HG02970 (cell line): ENCODE results near the gene OLIG3.

Experiments used
- ATAC-seq: cut with Tn5 transposase; IDR thresholded peaks from one replicate; pipeline ENCODE4 v1.9.1; 2021; ENCODE audit warnings: mild to moderate bottlenecking, moderate library complexity, moderate number of reproducible peaks; ENCODE audit not compliant: unreplicated experiment, low FRiP score

OLIG3 gene

GRCh38 chr6:137494281-137494987, at the start of gene OLIG3:
OLIG3 (minus strand) TSS chr6:137494394; CDS start chr6:137494170, 224 bp downstream.
- no peak for ATAC-seq

- no peak for ATAC-seq
Observed at GRCh38 chr6:137543114-137543513, 48.9 kb upstream of the OLIG3 start.

- ATAC-seq, result no peak
Observed at GRCh38 chr6:137542713-137543112, 48.5 kb upstream of the OLIG3 start.

DNA sequence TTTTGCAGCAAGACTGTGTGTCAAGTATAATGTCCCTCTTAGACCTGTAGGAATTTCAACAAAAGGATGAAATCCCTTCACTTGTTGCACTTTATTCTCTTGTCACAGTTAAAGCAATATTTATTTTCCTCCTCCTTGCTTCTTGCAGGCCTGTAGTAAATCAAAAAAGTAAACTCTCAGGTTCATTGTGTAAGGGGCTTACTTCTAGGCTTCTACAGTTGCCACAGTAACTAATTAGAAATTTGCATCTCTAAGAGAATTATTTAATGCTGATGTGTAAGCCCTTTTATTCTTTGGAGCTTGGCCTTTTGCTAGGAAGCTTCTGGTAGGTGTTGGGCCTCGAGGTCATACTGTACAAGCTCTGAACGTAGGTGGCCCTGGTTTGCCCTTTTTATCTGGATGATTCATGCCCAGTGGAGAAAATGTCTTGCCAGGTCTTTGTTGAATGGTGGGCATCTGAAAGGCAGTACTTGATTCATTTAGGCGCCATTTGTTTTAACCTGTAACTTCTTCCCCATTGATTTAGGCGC, 47.4 kb upstream of the OLIG3 start:
- ATAC-seq, result no peak

GRCh38 chr6:137536104-137536773, 42.0 kb upstream of the OLIG3 start:
- ATAC-seq, result no peak

DNA sequence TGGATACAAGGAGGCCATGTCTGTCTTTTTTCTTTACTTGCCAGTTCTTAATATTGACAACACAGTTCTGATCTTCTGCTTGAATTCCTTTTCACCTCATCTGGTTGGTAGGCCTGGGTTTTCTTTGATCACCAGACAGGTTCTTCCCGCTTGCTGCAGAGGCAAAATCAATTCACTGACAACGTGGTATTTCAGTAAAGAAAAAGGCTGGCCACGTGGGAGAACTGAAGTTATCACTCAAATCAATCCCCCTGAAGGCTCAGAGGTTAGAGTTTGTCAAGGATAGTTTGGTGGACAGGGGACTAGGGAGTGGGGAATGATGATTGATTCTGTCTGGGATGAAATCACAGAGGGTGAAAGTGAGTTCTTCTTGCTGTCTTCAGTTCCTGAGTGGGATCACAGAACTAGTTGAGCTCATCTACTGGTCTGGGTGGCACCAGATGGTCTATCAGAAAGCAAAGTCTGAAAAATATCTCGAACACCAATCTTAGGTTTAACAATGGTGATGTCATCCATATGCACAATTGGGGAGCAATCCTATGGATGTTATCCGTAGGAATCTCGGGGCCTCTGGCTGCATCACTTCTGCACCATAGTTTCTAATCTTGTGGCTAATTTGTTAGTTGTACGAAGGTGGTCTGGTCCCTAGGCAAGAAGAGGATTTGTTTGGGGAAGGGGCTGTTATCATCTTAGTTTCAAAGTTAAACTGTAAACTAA, 37.3 kb upstream of the OLIG3 start:
- ATAC-seq, result no peak

DNA sequence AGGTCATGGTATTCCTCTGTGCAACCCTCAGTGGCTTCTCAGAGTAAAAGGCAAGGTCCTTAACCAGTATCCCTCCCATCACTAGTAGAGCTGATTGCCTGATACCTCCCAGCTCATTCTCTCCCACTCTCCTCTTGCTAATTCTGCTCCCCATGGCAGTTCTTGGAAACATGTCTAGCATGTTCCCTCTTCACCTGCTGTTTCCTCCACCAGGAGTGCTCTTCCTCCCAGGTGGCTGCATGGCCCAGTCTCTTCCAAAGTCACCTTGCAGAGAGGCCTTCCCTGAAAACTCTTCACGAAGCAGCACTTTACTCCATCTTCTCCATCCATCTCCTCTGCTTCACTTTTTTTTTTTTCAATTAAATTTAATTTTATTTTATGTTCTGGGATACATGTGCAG, 36.2 kb upstream of the OLIG3 start:
- ATAC-seq, result no peak

DNA sequence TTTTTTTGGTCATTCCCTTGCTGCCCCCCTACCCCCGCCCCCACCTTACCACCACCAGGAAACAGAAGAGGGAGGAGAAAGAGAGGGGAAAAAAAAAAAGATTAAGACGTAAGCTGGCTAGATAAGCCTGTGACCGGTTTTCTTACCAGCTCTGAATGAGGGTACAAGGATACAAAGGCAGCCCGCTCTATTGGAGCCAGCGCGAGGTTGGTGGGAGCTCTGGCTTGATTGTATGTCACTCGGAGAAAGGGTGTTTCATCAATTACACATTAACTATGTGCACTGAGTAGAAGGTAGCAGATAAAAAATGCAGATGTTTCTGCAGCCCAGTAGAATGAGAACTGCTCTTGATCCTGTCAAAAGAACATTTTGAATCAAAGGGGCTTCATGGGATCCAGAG, 28.6 kb upstream of the OLIG3 start:
- ATAC-seq, result no peak

GRCh38 chr6:137522198-137522798, 28.1 kb upstream of the OLIG3 start:
- ATAC-seq, result no peak

DNA sequence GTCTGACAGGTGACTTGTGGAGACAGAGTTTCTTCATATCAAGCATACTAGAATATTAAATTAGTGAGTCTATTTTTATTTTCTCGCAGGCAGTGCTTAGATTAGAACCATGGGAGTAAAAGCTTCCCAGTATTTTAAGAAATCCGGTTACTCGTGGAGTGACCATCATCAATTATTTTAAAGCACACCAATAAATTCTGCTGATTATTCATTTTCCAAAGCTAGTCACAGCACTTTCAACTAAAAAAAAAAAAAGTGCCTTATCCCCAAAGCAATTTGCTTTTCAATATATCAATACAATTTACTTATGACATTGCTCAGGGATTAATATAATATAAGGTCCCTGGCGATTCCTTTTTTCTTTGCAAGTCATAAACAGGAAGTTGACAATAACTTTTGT, 26.3 kb upstream of the OLIG3 start:
- no peak for ATAC-seq

DNA sequence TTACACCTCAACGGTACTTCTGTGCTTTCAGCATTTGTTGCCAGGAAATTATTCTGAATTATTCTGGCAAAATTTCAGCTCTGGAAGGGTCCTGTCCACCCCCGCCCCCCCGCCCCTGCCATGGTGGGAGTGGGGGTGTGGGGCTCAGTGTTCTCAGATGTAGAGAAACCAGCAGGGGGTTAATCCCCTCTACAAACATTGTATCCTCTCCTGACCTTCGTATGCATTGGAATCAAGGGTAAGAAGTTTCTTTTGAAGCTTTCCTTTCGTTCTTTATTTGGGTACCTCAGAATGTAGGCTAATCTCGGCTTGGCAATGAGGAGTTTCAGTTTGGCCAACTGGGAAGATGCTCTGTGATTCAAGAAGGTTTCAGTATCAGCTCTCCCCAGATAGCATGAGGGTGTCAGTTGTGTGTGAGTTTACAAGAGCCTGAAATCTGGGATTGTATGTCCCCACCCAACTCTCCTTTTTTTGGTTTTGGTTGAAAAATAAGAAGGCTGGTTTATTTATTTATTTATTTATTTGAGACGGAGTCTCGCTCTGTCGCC, 25.5 kb upstream of the OLIG3 start:
- ATAC-seq, result no peak

- ATAC-seq, result no peak
Observed at GRCh38 chr6:137518386-137518983, 24.3 kb upstream of the OLIG3 start.

DNA sequence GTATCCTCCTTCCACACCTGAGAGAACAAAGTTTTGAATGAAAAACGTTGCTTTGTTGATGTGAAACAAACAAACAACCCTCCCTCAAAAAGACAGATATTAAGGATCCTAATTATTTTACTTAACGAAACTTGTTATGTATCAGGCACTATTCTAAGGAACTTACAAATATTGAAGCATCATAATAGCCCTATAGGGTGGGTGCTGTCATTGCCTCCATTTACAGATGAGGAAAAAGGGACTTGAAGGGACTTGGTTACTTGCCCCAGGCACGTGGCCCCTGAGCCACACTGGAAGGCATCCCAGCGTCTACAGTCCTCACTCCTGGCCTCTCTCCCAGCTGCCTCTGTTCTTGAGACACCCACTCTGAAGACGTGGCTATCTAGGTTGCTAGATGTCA, 20.2 kb upstream of the OLIG3 start:
- ATAC-seq, result no peak

DNA sequence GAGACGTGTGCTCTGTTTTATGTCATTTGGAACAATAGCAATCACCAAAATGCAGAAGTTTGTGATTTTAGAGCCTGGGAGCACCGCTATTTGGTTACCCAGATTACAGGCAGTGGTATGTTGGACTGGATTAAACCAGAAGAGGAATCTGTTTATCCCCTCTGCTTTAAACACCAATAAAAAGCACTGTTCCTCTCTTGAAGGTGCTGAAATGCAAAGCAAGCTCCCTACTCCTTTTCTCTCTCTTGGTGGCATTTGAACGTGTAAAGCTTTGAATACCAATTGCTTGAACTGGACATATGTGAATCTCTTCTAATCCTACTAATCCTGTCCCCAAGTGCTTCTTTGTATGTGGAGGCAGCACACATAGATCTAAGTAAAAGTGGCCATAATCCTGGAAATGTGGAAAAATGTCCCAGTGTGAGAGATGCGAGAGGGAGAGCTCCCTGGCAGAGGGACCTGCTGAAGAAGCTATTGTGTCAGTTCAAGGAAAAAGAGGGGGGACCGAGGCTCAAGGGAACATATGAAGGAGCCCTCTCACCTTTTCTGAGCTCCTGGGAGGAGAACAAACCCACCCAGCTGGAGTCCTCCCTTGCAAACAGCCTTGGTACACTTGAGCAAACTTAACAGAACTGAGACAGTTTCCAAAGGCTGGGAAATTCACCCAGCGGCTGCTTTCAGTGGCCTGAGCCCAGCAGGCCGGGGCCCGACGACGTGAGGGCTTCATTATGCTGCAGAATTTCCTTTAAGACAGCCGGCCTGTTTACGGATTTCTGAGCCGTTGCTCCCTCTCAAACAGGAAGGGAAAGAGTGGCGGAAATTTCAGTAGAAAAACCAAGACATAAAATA, 18.8 kb upstream of the OLIG3 start:
- ATAC-seq, result no peak

DNA sequence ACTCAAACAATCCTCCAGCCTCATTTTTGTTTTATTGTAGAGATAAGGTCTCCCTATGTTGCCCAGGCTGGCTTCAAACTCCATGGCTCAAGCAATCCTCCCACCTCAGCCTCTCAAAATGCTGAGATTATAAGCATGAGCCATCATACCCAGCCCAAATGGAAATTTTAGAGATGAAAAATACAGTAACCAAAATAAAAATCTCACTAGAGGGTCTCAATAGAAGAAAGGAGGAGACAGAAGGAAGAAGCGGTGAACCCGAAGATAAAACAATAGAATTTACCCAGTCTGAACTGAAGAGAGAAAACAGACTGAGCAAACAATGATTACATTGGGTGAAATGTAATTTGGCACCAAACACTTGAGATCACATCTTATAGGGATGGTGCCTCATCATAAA, 16.7 kb upstream of the OLIG3 start:
- no peak for ATAC-seq

- no peak for ATAC-seq
Observed at GRCh38 chr6:137498481-137499190, 4.4 kb upstream of the OLIG3 start.

DNA sequence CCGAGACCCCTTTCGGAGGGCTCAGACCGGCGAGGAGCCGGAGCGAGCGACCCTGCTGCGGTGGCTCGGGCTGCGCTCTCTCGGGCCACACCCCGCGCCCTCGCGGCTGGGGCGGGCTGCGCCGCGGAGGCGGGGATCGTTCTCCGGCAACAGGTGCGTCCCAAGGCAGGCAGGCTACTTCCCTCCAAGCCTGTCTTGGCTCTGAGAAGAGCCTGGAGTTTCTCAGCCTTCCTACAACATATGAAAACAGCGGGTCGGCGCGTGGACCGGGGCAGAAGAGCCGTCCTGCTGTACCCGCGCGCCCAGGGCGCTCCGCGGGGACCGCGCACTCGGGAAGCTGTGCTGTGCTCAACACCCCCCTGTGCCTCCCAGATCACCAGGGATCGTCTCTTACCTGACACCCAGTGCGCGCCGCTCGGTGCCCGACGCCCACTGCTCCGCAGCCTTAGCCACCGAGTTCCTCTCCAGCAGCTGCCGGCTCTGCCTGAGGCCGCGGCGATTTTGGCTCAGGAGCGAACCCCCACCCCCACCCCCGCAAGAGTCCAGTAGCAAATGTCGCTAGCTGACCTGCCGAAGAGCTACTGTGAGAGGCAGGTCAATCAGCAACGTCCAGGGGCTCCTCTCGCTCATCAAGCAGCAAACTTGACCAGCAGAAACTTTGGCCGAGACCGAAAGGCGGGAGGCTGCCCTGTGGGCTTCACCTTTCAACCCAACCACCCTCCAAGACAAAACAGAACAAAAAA, 3.7 kb upstream of the OLIG3 start:
- ATAC-seq, result no peak
